GM18861 (cell line): ENCODE data around the gene ERCC3.
"Not testable (repeated sequence)": the region's sequence is repeated elsewhere in the genome, so short reads cannot be mapped to it uniquely, and the experiment has no call there.

ENCODE experiments used
- ATAC-seq: cut with Tn5 transposase; IDR thresholded peaks from one replicate; pipeline ENCODE4 v1.9.1; 2021; ENCODE audit not compliant: unreplicated experiment

ERCC3 gene

GRCh38 chr2:127226520-127227263 lies 67.3 kb downstream of the ERCC3 start:
- no peak for ATAC-seq

GRCh38 chr2:127226132-127226519 lies 67.8 kb downstream of the ERCC3 start:
- ATAC-seq: no peak

GRCh38 chr2:127225186-127225960 lies 68.6 kb downstream of the ERCC3 start:
- no peak for ATAC-seq

- not testable (repeated sequence) for ATAC-seq
Measured at GRCh38 chr2:127224135-127224534, 69.8 kb downstream of the ERCC3 start.

- ATAC-seq: no peak
Measured at GRCh38 chr2:127220768-127221527, 73.0 kb downstream of the ERCC3 start.

GRCh38 chr2:127220102-127220767 lies 73.7 kb downstream of the ERCC3 start, which contains the start of gene CYP27C1:
CYP27C1 (minus strand) TSS chr2:127220299; CDS start chr2:127220270, 29 bp downstream.
- ATAC-seq: no peak

GRCh38 chr2:127219171-127220070 lies 74.5 kb downstream of the ERCC3 start:
- no peak for ATAC-seq

- no peak for ATAC-seq
Measured at GRCh38 chr2:127218812-127219170, 75.2 kb downstream of the ERCC3 start.

- ATAC-seq: no peak
Measured at GRCh38 chr2:127217470-127218325, 76.2 kb downstream of the ERCC3 start.

- no peak for ATAC-seq
Measured at GRCh38 chr2:127216593-127216992, 77.4 kb downstream of the ERCC3 start.

GRCh38 chr2:127216095-127216494 lies 77.8 kb downstream of the ERCC3 start:
- no peak for ATAC-seq

- not testable (repeated sequence) for ATAC-seq
Measured at GRCh38 chr2:127214201-127214600, 79.7 kb downstream of the ERCC3 start.

GRCh38 chr2:127208313-127208712 lies 85.6 kb downstream of the ERCC3 start:
- ATAC-seq: no peak
